ENCODE results near the gene OLFM2. TPM values are rescaled to one million over a fixed set of nuclear protein-coding genes. Genes with fewer than 3 reads are reported as not detected.

The OLFM2 gene
- total and polyA plus RNA-seq, 10 donors = 1.5 to 4.6 (median 2.5) TPM

- Histone ChIP-seq H3K4me1 (peaks cover 0 to 46% (median 15%) of the 10 kb centered on the region in 6 donors), H3K27me3 (replicated peaks in 1 of 7) (no peaks in the 10 kb centered on the region), H3K27ac (peak overlapping the region in 5 of 8 donors; percentile 31 to 62 (median 51)), H3K4me3 (no peak overlapping the region), H3K9me3 (no peaks in the 10 kb centered on the region), H3K36me3 (no peaks in the 10 kb centered on the region)
- intact Hi-C loops (cut with DNase I; ENCODE audit: low total_unique reads) = no loop called here
- DNase-seq = peak; percentile 48
- 47 to 54% (median 51%) methylated on average over 4 of the region's 4 CpGs for WGBS, 5 donors
- no peak for TF ChIP-seq CTCF (IDR thresholded peaks at IDR 0.05 in 8 of 11, conservative IDR thresholded peaks at IDR 0.05 in 3 of 11)
- TF ChIP-seq POLR2A (IDR thresholded peaks at IDR 0.05) = no peak
- TF ChIP-seq POLR2AphosphoS5 (IDR thresholded peaks at IDR 0.05) = no peak
Observed at GRCh38 chr19:9862938-9863337, 73.4 kb downstream of the OLFM2 start.

- no peak for DNase-seq
- WGBS, 5 donors = 88 to 100% (median 93%) methylated on average over 1 of the region's 1 CpG
- no peaks in the 10 kb centered on the region for H3K27me3 ChIP-seq (replicated peaks in 1 of 7)
- TF ChIP-seq POLR2A (IDR thresholded peaks at IDR 0.05) (no peak), CTCF (IDR thresholded peaks at IDR 0.05 in 8 of 11, conservative IDR thresholded peaks at IDR 0.05 in 3 of 11) (no peak), POLR2AphosphoS5 (IDR thresholded peaks at IDR 0.05) (no peak)
- no peak overlapping the region for H3K4me3 ChIP-seq
- H3K4me1 ChIP-seq = peaks cover 0 to 46% (median 22%) of the 10 kb centered on the region in 6 donors
- peaks cover 0 to 2% (median 0%) of the 10 kb centered on the region in 6 donors for H3K36me3 ChIP-seq
- intact Hi-C loops (cut with DNase I; ENCODE audit: low total_unique reads) = no loop called here
- H3K9me3 ChIP-seq = no peaks in the 10 kb centered on the region
- no peak overlapping the region for H3K27ac ChIP-seq
Observed at GRCh38 chr19:9861503-9861902, 74.8 kb downstream of the OLFM2 start.

GRCh38 chr19:9860407-9860806, 75.9 kb downstream of the OLFM2 start:
- H3K4me1 ChIP-seq = peaks cover 0 to 35% (median 15%) of the 10 kb centered on the region in 6 donors
- H3K27ac ChIP-seq = no peak overlapping the region
- WGBS, 5 donors = 78 to 90% (median 86%) methylated on average over 3 to 8 of the region's 8 CpGs

GRCh38 chr19:9858766-9859165, 77.5 kb downstream of the OLFM2 start:
- Histone ChIP-seq H3K4me3 (no peak overlapping the region), H3K27ac (peak overlapping the region in 3 of 8 donors; percentile 74 to 86 (median 80))
- TF ChIP-seq CTCF (IDR thresholded peaks at IDR 0.05 in 8 of 11, conservative IDR thresholded peaks at IDR 0.05 in 3 of 11) (no peak), POLR2A (IDR thresholded peaks at IDR 0.05) (no peak), POLR2AphosphoS5 (IDR thresholded peaks at IDR 0.05) (no peak)

More at GRCh38 chr19:9860407-9860806, 75.9 kb downstream of the OLFM2 start:
- TF ChIP-seq POLR2A (IDR thresholded peaks at IDR 0.05) (no peak), CTCF (IDR thresholded peaks at IDR 0.05 in 8 of 11, conservative IDR thresholded peaks at IDR 0.05 in 3 of 11) (no peak), POLR2AphosphoS5 (IDR thresholded peaks at IDR 0.05) (no peak)
- DNase-seq = no peak
- Histone ChIP-seq H3K9me3 (no peaks in the 10 kb centered on the region), H3K36me3 (peaks cover 0 to 5% (median 0%) of the 10 kb centered on the region in 6 donors), H3K27me3 (replicated peaks in 1 of 7) (no peaks in the 10 kb centered on the region), H3K4me3 (no peak overlapping the region)
- intact Hi-C loops (cut with DNase I; ENCODE audit: low total_unique reads) = no loop called here

More at GRCh38 chr19:9858766-9859165, 77.5 kb downstream of the OLFM2 start:
- Histone ChIP-seq H3K27me3 (replicated peaks in 1 of 7) (no peaks in the 10 kb centered on the region), H3K4me1 (peaks cover 0 to 32% (median 15%) of the 10 kb centered on the region in 6 donors), H3K9me3 (no peaks in the 10 kb centered on the region), H3K36me3 (peaks cover 0 to 7% (median 0%) of the 10 kb centered on the region in 6 donors)
- no peak for DNase-seq
- intact Hi-C loops (cut with DNase I; ENCODE audit: low total_unique reads) = loop anchor here (10.0 kb wide), 1 partner anchor 56 kb away; no protein-coding TSS in a partner anchor

Measured in spleen (tissue), 11 donors.